IMR-90 (cell line): Measurements from ENCODE around the gene MGRN1.

Experiments
- BHLHE40 ChIP-seq: fragments of 150-350 bp; IDR thresholded peaks from 2 replicates; pipeline ENCODE4 v1.6.1; 2016; ENCODE audit warnings: mild to moderate bottlenecking, low read depth, low read length
- CEBPB ChIP-seq: IDR thresholded peaks from 2 replicates; pipeline ENCODE4 v1.6.1; 2012; ENCODE audit warnings: low read depth, low read length, improper control_type of control experiment
- CHD1 ChIP-seq: IDR thresholded peaks from 2 replicates; pipeline ENCODE4 v1.6.1; 2012; ENCODE audit warnings: low read depth, low read length, improper control_type of control experiment
- FOS ChIP-seq: fragments of 150-350 bp; IDR thresholded peaks from 2 replicates; pipeline ENCODE4 v1.6.1; 2016; ENCODE audit warnings: low read depth, low read length
- MAFK ChIP-seq: IDR thresholded peaks from 2 replicates; pipeline ENCODE4 v1.6.1; 2012; ENCODE audit warnings: low read depth, low read length, improper control_type of control experiment
- MAZ ChIP-seq: IDR thresholded peaks from 2 replicates; pipeline ENCODE4 v1.6.1; 2012; ENCODE audit warnings: low read depth, mild to moderate bottlenecking, low read length, improper control_type of control experiment, moderate library complexity, borderline replicate concordance
- MXI1 ChIP-seq: IDR thresholded peaks from 2 replicates; pipeline ENCODE4 v1.6.1; 2012; ENCODE audit warnings: low read depth, mild to moderate bottlenecking, low read length, moderate library complexity, borderline replicate concordance
- NFE2L2 ChIP-seq: fragments of 150-350 bp; IDR thresholded peaks from 2 replicates; pipeline ENCODE4 v1.6.1; 2016; ENCODE audit warnings: low read depth, mild to moderate bottlenecking, low read length
- POLR2A ChIP-seq: IDR thresholded peaks from 2 replicates; pipeline ENCODE4 v1.6.1; 2012; ENCODE audit warnings: mild to moderate bottlenecking, low read depth, low read length
- RAD21 ChIP-seq: IDR thresholded peaks from 2 replicates; pipeline ENCODE4 v1.6.1; 2012; ENCODE audit warnings: low read length, improper control_type of control experiment
- RFX5 ChIP-seq: IDR thresholded peaks from 2 replicates; pipeline ENCODE4 v1.8.0; 2012; ENCODE audit warnings: low read depth, mild to moderate bottlenecking, low read length, moderate library complexity
- TF ChIP-seq, protein P1 (sequence below): conservative IDR thresholded peaks from 2 replicates; pipeline ENCODE4 v1.5.1; 2012; ENCODE audit warnings: mild to moderate bottlenecking, low read depth, low read length, improper control_type of control experiment
- TF ChIP-seq, protein P2 (sequence below): fragments of 150-350 bp; IDR thresholded peaks from 2 replicates; pipeline ENCODE4 v1.6.1; 2017; ENCODE audit warnings: mild to moderate bottlenecking, antibody characterized with exemption, low read length, low read depth
- TF ChIP-seq, protein P3 (sequence below): fragments of 150-350 bp; IDR thresholded peaks from 2 replicates; pipeline ENCODE4 v1.6.1; 2016; ENCODE audit warnings: low read depth, mild to moderate bottlenecking, low read length, moderate library complexity, borderline replicate concordance

DNA sequence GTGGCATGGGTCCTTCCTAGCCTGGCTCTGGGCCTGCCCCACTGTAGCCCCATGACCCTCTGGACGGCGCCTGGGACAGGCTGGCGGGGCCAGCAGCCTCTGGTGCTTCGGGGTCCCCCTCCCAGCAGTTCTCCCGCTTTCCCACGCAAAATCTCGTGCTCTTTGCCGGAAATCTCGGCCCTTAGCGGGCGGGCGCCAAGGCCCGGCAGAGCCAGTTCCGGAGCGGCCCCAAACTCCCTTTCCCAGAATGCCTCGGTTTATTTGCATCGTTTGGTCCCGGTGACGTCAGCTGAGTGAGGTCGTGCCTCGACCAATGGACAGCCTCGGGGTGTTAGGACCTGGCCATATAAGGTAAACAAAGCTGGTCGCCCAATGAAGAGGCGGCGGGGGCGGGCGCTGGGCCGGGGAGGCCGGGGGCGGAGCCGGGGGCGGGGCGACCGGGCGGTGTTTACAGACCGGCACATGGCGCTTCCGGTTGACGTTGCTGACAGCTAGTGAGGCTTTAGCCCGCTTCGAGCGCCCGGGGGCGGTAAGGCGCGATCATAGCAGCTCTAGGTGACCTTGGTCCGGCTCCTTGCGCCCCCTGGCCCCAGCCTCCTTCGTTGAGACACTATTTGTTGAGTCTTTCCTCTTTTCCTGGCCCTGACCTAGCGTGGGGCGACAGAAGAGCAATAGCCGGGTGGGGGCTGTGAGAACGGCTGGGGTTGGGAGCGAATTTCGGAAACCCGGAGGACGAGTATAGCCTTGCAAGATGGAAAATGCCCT lies 8.4 kb upstream of the MGRN1 start:
- peak; percentile 67; the same call in 1 of the 2 replicates for TF ChIP-seq MAZ
- TF ChIP-seq, protein P1, sequence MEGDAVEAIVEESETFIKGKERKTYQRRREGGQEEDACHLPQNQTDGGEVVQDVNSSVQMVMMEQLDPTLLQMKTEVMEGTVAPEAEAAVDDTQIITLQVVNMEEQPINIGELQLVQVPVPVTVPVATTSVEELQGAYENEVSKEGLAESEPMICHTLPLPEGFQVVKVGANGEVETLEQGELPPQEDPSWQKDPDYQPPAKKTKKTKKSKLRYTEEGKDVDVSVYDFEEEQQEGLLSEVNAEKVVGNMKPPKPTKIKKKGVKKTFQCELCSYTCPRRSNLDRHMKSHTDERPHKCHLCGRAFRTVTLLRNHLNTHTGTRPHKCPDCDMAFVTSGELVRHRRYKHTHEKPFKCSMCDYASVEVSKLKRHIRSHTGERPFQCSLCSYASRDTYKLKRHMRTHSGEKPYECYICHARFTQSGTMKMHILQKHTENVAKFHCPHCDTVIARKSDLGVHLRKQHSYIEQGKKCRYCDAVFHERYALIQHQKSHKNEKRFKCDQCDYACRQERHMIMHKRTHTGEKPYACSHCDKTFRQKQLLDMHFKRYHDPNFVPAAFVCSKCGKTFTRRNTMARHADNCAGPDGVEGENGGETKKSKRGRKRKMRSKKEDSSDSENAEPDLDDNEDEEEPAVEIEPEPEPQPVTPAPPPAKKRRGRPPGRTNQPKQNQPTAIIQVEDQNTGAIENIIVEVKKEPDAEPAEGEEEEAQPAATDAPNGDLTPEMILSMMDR, result peak; percentile 46
- peak; percentile 31; the same call in 1 of the 2 replicates for TF ChIP-seq POLR2A
- TF ChIP-seq, protein P2, sequence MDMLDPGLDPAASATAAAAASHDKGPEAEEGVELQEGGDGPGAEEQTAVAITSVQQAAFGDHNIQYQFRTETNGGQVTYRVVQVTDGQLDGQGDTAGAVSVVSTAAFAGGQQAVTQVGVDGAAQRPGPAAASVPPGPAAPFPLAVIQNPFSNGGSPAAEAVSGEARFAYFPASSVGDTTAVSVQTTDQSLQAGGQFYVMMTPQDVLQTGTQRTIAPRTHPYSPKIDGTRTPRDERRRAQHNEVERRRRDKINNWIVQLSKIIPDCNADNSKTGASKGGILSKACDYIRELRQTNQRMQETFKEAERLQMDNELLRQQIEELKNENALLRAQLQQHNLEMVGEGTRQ, result no peak
- no peak for TF ChIP-seq RFX5
- peak; percentile 73; the same call in 1 of the 2 replicates for TF ChIP-seq BHLHE40
- no peak for TF ChIP-seq CEBPB
- no peak for TF ChIP-seq MAFK
- TF ChIP-seq FOS, result peak; percentile 47; the same call in 1 of the 2 replicates
- TF ChIP-seq MXI1, result 0 out of 2 replicates have a peak, but pooled peaks have one; percentile 68
- no peak for TF ChIP-seq CHD1
- no peak for TF ChIP-seq RAD21
- TF ChIP-seq, protein P3, sequence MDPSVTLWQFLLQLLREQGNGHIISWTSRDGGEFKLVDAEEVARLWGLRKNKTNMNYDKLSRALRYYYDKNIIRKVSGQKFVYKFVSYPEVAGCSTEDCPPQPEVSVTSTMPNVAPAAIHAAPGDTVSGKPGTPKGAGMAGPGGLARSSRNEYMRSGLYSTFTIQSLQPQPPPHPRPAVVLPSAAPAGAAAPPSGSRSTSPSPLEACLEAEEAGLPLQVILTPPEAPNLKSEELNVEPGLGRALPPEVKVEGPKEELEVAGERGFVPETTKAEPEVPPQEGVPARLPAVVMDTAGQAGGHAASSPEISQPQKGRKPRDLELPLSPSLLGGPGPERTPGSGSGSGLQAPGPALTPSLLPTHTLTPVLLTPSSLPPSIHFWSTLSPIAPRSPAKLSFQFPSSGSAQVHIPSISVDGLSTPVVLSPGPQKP, result no peak
- TF ChIP-seq NFE2L2, result no peak
